Neural progenitor cell (in vitro differentiated cells): ENCODE measurements around the gene RRP1. TPM values are rescaled to one million over a fixed set of nuclear protein-coding genes. Genes with fewer than 3 reads are reported as not detected.
"Not testable (repeated sequence)": the region's sequence is repeated elsewhere in the genome, so short reads cannot be mapped to it uniquely, and the experiment has no call there.

Experiments
- DNase-seq: peaks from one replicate; pipeline ENCODE4 v3.0.0-alpha.2; 2016; ENCODE audit warnings: low spot score
- H2AFZ ChIP-seq: fragments of 200-600 bp; sonication (generic); replicated peaks from 2 replicates; pipeline ENCODE4 v1.6.1; 2016; ENCODE audit warnings: antibody characterized with exemption
- H3F3A ChIP-seq: fragments of 200-600 bp; sonication (generic); 2 replicates; pipeline ENCODE4 v1.6.1; 2016; ENCODE audit warnings: antibody characterized with exemption, low read depth
- H3K27ac ChIP-seq: fragments of 200-600 bp; sonication (generic); 2 replicates; pipeline ENCODE4 v1.5.1; 2016; ENCODE audit warnings: mild to moderate bottlenecking
- H3K27me3 ChIP-seq: fragments of 200-600 bp; sonication (generic); 2 replicates; pipeline ENCODE4 v1.6.1; 2016; ENCODE audit warnings: mild to moderate bottlenecking, moderate library complexity
- H3K36me3 ChIP-seq: fragments of 200-600 bp; sonication (generic); 2 replicates; pipeline ENCODE4 v1.5.1; 2016
- H3K4me1 ChIP-seq: fragments of 200-600 bp; sonication (generic); 2 replicates; pipeline ENCODE4 v1.6.1; 2016; ENCODE audit warnings: mixed run types
- H3K4me2 ChIP-seq: fragments of 200-600 bp; sonication (generic); 2 replicates; pipeline ENCODE4 v1.6.1; 2016
- H3K4me3 ChIP-seq: fragments of 200-600 bp; sonication (generic); 2 replicates; pipeline ENCODE4 v1.5.1; 2016
- H3K79me2 ChIP-seq: fragments of 200-600 bp; sonication (generic); 2 replicates; pipeline ENCODE4 v1.6.1; 2016; ENCODE audit warnings: low read depth
- H3K9ac ChIP-seq: fragments of 200-600 bp; sonication (generic); 2 replicates; pipeline ENCODE4 v1.6.1; 2016
- H3K9me3 ChIP-seq: fragments of 200-600 bp; sonication (generic); 2 replicates; pipeline ENCODE4 v1.5.1; 2016; ENCODE audit warnings: low read depth
- H4K20me1 ChIP-seq: fragments of 200-600 bp; sonication (generic); 2 replicates; pipeline ENCODE4 v1.6.1; 2016; ENCODE audit warnings: low read depth
- H3K27ac Mint-ChIP-seq: 3 replicates; pipeline ENCODE4 v1.8.0; 2021; ENCODE audit warnings: mixed read lengths
- H3K27me3 Mint-ChIP-seq: 2 replicates; pipeline ENCODE4 v1.8.0; 2022; ENCODE audit warnings: low read depth, mild to moderate bottlenecking, inconsistent platforms, moderate library complexity, mixed read lengths; ENCODE audit not compliant: insufficient read depth
- H3K36me3 Mint-ChIP-seq: 3 replicates; pipeline ENCODE4 v1.8.0; 2021; ENCODE audit warnings: mixed read lengths
- H3K4me1 Mint-ChIP-seq: 3 replicates; pipeline ENCODE4 v1.8.0; 2021; ENCODE audit warnings: mixed read lengths
- H3K4me3 Mint-ChIP-seq: 3 replicates; pipeline ENCODE4 v1.8.0; 2021; ENCODE audit warnings: mild to moderate bottlenecking, moderate library complexity, mixed read lengths
- H3K9me3 Mint-ChIP-seq: 3 replicates; pipeline ENCODE4 v1.8.0; 2020; ENCODE audit warnings: mixed read lengths
- EZH2 ChIP-seq: fragments of 200-600 bp; sonication (generic); IDR thresholded peaks from 2 replicates; pipeline ENCODE4 v1.6.1; 2017; ENCODE audit warnings: antibody characterized with exemption, mild to moderate bottlenecking, moderate library complexity
- EZH2phosphoT487 ChIP-seq: fragments of 200-600 bp; sonication (generic); IDR thresholded peaks from 2 replicates; pipeline ENCODE4 v1.6.1; 2017; ENCODE audit warnings: antibody characterized with exemption
- total RNA-seq: library from RNA; depleted of rRNA; stranded (reverse); fragments of >200 nt; gene quantifications from 2 replicates; pipeline ENCODE4 v1.2.3, GENCODE V29; 2015; ENCODE audit warnings: low replicate concordance
- TF ChIP-seq, protein P1 (sequence below): fragments of 200-600 bp; sonication (generic); IDR thresholded peaks from 2 replicates; pipeline ENCODE4 v1.5.1; 2017; ENCODE audit warnings: antibody characterized with exemption, mild to moderate bottlenecking

The RRP1 gene
- total RNA-seq, 1 donor from 2014 or later: 18.4 TPM

DNA sequence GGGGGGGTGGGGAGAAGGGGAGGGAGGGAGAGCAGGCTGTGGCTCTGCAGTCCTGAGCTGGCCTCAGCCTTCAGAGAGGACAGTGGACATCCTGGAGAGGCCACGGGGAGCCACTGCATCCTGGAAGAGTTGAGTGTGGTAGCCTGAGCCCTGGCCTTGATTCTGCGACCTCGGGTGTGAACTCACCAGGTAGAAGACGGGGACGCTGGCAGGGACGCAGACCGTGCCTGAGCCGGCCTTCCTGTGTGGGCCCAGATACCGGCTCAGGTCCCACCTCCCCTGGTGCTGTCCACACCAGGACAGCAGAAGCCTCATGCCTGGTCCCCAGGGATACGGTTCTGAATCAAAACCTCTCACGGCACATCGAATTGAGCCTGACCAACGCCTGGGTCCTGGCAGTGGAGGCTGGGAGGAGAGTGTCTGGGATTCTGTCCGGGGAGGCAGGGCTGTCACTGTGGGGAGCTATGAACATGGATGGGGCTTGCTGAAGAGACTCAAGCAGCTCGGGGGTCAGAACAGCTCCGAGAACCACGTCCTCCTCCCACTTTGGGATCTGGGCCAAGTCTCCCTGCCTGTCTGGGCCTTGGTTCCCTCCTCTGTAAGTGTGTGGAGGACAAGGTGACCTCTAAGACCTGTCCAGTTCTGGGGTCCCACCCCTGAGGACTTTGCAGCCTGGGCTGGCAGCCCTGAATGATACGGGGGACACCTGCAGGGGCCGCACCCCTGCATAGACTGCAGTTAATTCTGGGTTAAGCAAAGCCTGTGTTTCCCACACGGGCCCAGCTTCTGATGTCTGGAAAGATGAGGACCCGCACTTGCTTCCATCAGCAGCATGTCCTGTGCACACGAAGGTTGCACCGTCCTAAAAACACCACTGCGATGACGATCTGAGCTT is 30.4 kb downstream of the RRP1 start:
- H3K4me1 ChIP-seq: peaks cover 2% of the 10 kb centered on the region
- no peak overlapping the region for H3K9ac ChIP-seq
- no peaks in the 10 kb centered on the region for H3K27me3 ChIP-seq
- no peak overlapping the region for H3K4me3 ChIP-seq
- H3F3A ChIP-seq: peaks cover 2% of the 10 kb centered on the region
- Mint-ChIP-seq H3K4me3 (no peak overlapping the region), H3K27ac (no peak overlapping the region), H3K36me3 (no peaks in the 10 kb centered on the region), H3K9me3 (peaks cover 8% of the 10 kb centered on the region), H3K27me3 (peaks cover 9% of the 10 kb centered on the region), H3K4me1 (peaks cover 9% of the 10 kb centered on the region)
- no peaks in the 10 kb centered on the region for H3K79me2 ChIP-seq
- no peak overlapping the region for H2AFZ ChIP-seq
- H3K27ac ChIP-seq: no peak overlapping the region
- TF ChIP-seq EZH2phosphoT487: no peak
- TF ChIP-seq EZH2: no peak
- TF ChIP-seq, protein P1, sequence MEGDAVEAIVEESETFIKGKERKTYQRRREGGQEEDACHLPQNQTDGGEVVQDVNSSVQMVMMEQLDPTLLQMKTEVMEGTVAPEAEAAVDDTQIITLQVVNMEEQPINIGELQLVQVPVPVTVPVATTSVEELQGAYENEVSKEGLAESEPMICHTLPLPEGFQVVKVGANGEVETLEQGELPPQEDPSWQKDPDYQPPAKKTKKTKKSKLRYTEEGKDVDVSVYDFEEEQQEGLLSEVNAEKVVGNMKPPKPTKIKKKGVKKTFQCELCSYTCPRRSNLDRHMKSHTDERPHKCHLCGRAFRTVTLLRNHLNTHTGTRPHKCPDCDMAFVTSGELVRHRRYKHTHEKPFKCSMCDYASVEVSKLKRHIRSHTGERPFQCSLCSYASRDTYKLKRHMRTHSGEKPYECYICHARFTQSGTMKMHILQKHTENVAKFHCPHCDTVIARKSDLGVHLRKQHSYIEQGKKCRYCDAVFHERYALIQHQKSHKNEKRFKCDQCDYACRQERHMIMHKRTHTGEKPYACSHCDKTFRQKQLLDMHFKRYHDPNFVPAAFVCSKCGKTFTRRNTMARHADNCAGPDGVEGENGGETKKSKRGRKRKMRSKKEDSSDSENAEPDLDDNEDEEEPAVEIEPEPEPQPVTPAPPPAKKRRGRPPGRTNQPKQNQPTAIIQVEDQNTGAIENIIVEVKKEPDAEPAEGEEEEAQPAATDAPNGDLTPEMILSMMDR: no peak
- H3K36me3 ChIP-seq: no peaks in the 10 kb centered on the region
- H3K9me3 ChIP-seq: no peaks in the 10 kb centered on the region
- no peak overlapping the region for H3K4me2 ChIP-seq
- no peak for DNase-seq
- no peaks in the 10 kb centered on the region for H4K20me1 ChIP-seq

DNA sequence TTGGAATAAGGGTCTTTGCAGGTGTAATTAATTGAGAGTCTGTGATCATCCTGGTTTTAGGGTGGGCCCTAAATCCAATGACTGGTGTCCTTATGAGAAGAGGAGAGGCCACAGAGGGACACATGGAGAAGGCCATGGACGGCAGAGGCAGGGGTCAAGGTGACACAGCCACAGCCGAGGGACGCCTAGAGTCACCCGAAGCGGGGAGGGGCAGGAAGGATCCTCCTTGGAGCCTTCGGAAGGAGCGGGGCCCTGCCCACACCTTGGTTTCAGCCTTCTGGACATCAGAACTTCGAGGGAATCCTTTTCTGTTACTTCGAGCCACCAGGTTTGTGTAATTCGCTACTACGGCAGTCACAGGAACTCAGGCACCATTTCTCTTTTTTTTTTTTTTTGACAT is 31.1 kb downstream of the RRP1 start:
- Histone ChIP-seq H3K9me3 (no peaks in the 10 kb centered on the region), H2AFZ (no peak overlapping the region), H3K36me3 (no peaks in the 10 kb centered on the region), H3F3A (no peaks in the 10 kb centered on the region), H3K27me3 (no peaks in the 10 kb centered on the region), H3K4me1 (no peaks in the 10 kb centered on the region), H3K9ac (no peak overlapping the region), H3K79me2 (no peaks in the 10 kb centered on the region), H4K20me1 (no peaks in the 10 kb centered on the region), H3K27ac (no peak overlapping the region), H3K4me2 (no peak overlapping the region), H3K4me3 (no peak overlapping the region)
- Mint-ChIP-seq H3K27me3 (peaks cover 9% of the 10 kb centered on the region), H3K36me3 (no peaks in the 10 kb centered on the region), H3K4me1 (peaks cover 7% of the 10 kb centered on the region), H3K9me3 (peaks cover 8% of the 10 kb centered on the region), H3K27ac (no peak overlapping the region), H3K4me3 (no peak overlapping the region)
- TF ChIP-seq, protein P1: no peak
- TF ChIP-seq EZH2phosphoT487: no peak
- TF ChIP-seq EZH2: no peak
- DNase-seq: no peak

DNA sequence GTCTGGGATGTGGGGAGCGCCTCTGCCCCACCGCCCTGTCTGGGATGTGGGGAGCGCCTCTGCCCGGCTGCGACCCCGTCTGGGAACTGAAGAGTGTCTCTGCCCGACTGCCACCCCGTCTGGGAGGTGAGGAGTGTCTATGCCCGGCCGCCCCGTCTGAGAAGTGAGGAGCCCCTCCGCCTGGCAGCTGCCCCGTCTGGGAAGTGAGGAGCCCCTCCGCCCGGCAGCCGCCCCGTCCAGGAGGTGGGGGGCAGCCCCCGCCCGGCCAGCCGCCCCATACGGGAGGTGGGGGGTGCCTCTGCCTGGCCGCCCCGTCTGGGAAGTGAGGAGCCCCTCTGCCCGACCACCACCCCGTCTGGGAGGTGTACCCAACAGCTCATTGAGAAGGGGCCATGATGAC is 32.8 kb downstream of the RRP1 start:
- H3K27me3 ChIP-seq, H3K4me1 ChIP-seq, H3K27ac ChIP-seq, H2AFZ ChIP-seq, H3K36me3 Mint-ChIP-seq, H3K4me3 ChIP-seq, H3K9me3 Mint-ChIP-seq, H3K27ac Mint-ChIP-seq, H3K4me3 Mint-ChIP-seq, H3K4me2 ChIP-seq, H3K79me2 ChIP-seq, H3K36me3 ChIP-seq, H4K20me1 ChIP-seq, H3K9ac ChIP-seq, DNase-seq, H3F3A ChIP-seq, H3K9me3 ChIP-seq, H3K27me3 Mint-ChIP-seq: not testable (repeated sequence)
- peaks cover 11% of the 10 kb centered on the region for H3K4me1 Mint-ChIP-seq

DNA sequence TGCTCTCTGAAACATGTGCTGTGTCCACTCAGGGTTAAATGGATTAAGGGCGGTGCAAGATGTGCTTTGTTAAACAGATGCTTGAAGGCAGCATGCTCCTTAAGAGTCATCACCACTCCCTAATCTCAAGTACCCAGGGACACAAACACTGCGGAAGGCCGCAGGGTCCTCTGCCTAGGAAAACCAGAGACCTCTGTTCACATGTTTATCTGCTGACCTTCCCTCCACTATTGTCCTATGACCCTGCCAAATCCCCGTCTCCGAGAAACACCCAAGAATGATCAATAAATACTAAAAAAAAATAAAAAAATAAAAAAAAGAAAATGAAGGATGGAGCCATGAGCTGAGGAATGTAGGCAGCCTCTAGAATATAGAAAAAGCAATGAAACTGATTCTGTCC is 33.4 kb downstream of the RRP1 start:
- H3K4me1 Mint-ChIP-seq: peaks cover 11% of the 10 kb centered on the region
- not testable (repeated sequence) for H3K36me3 Mint-ChIP-seq, H3K27me3 Mint-ChIP-seq, H3K27ac Mint-ChIP-seq, H3K9me3 Mint-ChIP-seq, H3K4me3 ChIP-seq, DNase-seq, H3K9ac ChIP-seq, H3K9me3 ChIP-seq, H4K20me1 ChIP-seq, H2AFZ ChIP-seq, H3K36me3 ChIP-seq, H3K79me2 ChIP-seq, H3F3A ChIP-seq, H3K4me1 ChIP-seq, H3K4me3 Mint-ChIP-seq, H3K4me2 ChIP-seq, H3K27me3 ChIP-seq, H3K27ac ChIP-seq
